HG03060 (cell line): ENCODE data around the gene SCYGR6.
"Not testable (repeated sequence)": the region's sequence is repeated elsewhere in the genome, so short reads cannot be mapped to it uniquely, and the experiment has no call there.

Experiments used
- ATAC-seq: cut with Tn5 transposase; IDR thresholded peaks from one replicate; pipeline ENCODE4 v1.9.1; 2021; ENCODE audit warnings: low read depth, moderate number of reproducible peaks; ENCODE audit not compliant: unreplicated experiment

The SCYGR6 gene

GRCh38 chr2:227724394-227725039 is at the start of gene SCYGR6:
Gene SCYGR6 (minus strand): TSS chr2:227724757. CDS start chr2:227724757, 0 bp downstream.
- ATAC-seq, result no peak

DNA sequence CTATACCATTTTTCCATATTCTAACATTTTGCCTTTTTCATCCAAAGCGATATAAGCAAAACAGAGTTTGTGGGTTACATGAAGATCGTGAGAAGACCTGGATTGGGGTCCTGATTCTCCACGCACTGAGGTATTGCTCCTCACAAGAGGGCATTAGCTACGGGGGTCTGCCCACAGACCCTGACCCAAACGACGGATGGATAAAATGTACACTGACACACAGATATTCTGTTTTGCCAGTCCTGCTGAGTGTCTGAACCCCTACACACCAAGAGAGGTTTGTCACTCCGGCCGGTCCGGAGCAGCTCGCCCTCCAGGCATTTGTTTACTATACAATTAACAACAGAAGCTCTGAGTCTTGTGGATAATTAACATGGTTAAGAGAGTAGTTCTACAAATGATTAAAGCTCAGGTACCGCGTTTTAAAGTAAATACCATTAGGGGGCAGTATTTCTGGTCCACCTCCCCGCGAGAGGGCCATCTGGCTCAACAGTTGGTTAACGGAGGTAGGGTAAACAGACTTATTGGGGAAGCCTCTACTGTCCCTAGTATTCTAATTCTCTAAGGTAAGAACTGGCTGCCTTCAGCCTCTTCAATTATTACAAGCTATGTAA is 49.6 kb upstream of the SCYGR6 start:
- no peak for ATAC-seq

GRCh38 chr2:227772932-227773331 is 48.4 kb upstream of the SCYGR6 start:
- ATAC-seq, result no peak

DNA sequence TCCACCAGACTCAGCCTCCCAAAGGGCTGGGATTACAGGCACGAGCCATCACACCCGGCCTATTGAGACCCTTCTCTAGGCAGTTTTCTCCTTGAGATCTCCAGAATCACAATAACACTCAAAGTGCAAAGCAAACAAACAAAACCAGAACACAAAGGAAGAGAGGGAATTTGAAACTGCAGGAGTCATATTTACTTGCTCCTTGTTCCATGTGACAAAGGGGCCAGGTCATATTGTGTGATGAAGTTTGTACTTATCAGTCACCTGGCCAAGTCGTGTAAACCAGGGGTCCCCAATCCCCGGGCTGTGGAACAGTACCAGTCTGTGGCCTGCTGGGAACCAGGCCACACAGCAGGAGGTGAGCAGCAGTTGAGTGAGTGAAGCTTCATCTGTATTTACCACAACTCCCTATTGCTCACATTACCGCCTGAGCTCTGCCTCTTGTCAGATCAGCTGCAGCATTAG is 47.7 kb upstream of the SCYGR6 start:
- no peak for ATAC-seq

GRCh38 chr2:227767830-227768229 is 43.3 kb upstream of the SCYGR6 start:
- ATAC-seq, result no peak

- peak; percentile 88 for ATAC-seq
Observed at GRCh38 chr2:227766373-227766883, 41.9 kb upstream of the SCYGR6 start.

- ATAC-seq, result no peak
Observed at GRCh38 chr2:227765788-227766372, 41.3 kb upstream of the SCYGR6 start.

- ATAC-seq, result no peak
Observed at GRCh38 chr2:227761740-227762476, 37.4 kb upstream of the SCYGR6 start.

DNA sequence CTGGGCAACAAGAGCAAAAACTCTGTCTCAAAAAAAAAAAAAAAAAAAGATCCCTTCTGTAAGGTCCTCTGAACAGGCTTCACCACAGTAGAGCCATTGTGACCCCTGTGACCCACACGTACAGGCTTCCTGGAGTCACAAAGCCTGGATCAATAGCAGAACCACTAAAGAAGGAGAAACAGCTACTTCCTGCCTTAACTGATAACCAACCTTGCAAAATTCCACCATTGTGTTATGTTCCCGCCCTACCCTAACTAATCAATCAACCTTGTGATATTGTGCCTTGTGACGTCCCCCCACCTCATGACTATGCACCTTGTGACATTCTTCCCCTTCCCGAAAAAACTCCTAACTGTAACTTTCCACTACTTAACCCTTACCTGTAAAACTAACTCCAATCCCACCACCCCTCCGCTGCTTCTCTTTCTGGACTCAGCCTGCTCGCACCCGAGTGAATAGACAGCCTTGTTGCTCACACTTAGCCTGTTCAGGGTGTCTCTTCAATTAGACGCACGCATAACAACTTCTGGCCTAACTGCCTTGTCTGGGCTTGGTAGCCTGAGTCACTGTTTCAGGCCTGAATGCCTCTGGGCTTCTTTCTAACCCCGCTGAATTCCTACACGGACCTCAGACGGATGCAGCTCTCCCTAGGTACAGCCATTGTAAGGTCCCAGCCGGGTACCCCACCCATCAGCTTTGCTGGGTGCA is 35.0 kb upstream of the SCYGR6 start:
- no peak for ATAC-seq

DNA sequence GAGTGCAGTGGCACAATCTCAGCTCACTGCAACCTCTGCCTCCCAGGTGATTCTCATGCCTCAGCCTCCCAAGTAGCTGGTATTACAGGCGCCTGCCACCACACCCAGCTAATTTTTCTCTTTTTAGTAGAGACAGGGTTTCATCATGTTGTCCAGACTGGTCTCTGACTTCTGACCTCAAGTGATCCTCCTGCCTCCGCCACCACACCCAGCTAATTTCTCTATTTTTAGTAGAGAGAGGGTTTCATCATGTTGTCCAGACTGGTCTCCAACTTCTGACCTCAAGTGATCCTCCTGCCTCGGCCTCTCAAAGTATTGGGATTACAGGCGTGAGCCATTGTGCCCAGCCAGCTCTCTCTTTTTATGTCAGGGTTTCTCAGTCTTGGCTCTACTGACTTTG is 31.7 kb upstream of the SCYGR6 start:
- not testable (repeated sequence) for ATAC-seq

GRCh38 chr2:227748079-227748478 is 23.5 kb upstream of the SCYGR6 start:
- no peak for ATAC-seq

GRCh38 chr2:227745594-227745993 is 21.0 kb upstream of the SCYGR6 start, which contains the start of gene SCYGR8:
Gene SCYGR8 (plus strand): TSS chr2:227745894. CDS start chr2:227745894, 0 bp downstream.
- no peak for ATAC-seq

GRCh38 chr2:227740705-227741104 is 16.1 kb upstream of the SCYGR6 start:
- not testable (repeated sequence) for ATAC-seq

- no peak for ATAC-seq
Observed at GRCh38 chr2:227739351-227739750, 14.8 kb upstream of the SCYGR6 start.

GRCh38 chr2:227728035-227728434 is 3.5 kb upstream of the SCYGR6 start, which contains the start of gene SCYGR7:
Gene SCYGR7 (plus strand): TSS chr2:227728335. CDS start chr2:227728335, 0 bp downstream.
- ATAC-seq, result no peak

DNA sequence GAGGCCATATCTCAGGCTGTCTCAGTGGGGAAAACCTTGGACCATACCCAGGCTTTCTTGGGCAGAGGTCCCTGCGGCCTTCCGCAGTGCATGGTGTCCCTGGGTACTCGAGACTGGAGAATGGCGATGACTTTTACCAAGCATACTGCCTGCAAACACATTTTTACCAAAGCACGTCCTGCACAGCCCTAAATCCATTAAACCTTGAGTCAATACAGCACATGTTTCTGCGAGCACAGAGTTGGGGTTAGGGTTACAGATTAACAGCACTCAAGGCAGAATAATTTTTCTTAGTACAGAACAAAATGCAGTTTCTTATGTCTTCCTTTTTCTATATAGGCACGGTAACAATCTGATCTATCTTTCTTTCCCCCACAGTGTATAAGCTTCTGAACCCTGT is 1.7 kb downstream of the SCYGR6 start:
- not testable (repeated sequence) for ATAC-seq

- no peak for ATAC-seq
Observed at GRCh38 chr2:227720680-227721079, 3.9 kb downstream of the SCYGR6 start.

DNA sequence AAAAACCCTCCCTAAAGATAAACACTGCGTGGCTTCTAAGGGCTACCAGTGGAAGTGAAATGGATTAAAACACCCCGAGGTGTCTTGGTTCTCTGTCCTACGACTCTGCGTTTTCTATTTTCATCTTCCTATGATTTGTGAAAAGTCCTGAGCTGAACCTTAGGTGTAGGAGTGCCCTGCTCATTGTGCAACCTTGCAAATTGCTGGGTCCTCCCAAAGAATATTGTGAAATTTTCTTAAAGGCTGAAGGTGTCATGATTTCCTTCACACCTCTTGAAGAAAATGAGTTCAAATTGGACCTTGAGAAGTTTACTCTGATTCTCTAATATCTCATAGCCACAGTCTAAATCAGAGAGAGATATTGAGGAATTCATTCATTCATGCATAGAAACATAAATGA is 4.9 kb downstream of the SCYGR6 start:
- ATAC-seq, result no peak

DNA sequence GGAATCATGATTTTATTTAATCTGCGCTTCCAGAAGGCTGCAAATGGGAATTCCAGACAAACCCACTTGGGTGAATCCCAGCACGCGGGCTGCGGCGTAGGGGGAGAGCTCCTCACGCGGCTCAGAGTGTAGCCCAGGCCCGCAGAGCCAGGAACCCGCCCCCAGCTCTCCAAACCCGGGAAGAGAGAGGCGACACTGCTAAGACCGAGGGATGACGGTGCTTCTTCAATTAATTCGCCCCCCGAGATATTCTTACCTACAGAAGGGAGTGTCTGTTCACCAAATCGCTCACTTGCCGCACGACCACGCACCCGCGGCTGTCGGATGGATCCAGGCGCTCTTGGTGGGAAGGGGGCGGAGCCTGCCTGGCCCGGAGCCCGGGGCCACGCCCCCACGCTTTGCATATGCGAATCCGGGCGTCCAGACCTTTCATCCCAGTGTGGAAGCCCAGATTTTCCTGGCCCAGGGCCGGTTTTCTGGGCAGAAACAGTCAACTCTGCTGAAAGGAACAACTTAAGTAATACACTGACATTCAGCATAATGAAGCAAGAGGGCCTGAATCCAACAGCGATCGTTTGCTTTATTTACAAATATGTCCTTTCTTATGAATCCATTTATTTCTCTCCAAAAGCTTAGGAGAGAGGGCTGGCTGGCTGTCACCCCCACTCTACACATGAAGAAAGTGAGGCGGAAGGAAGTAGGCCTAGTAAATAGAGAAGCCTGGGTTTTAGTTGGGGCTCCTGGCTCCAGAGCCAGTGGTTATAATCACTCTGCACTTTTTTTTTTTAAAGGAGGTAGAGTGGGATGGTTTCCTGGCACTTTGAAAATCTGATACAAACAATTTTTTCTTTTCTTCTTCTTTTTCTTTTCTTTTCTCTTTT is 6.6 kb downstream of the SCYGR6 start, which contains the start of gene SLC19A3:
TSS of gene SLC19A3 (minus strand) at position 342 of the 881 bp plus-strand sequence. CDS start 15,710 bp downstream, outside the sequence.
- ATAC-seq, result no peak
